ENCODE data around the gene C22orf39. TPM values are rescaled to one million over a fixed set of nuclear protein-coding genes. Genes with fewer than 3 reads are reported as not detected.

C22orf39 gene
- total RNA-seq, 1 experiment from 2014 or later, result 26.5 TPM

- TF ChIP-seq ARID4B (CRISPR knock-in tag; IDR thresholded peaks at IDR 0.05; ENCODE audit: borderline replicate concordance) (peak; percentile 93), USF1 (CRISPR knock-in tag; IDR thresholded peaks at IDR 0.05) (peak; percentile 77; the same call in 1 of the 2 replicates), AFF4 (CRISPR knock-in tag; IDR thresholded peaks at IDR 0.05; ENCODE audit: borderline replicate concordance) (no peak), TEAD1 (CRISPR knock-in tag; IDR thresholded peaks at IDR 0.05) (peak; percentile 82; the same call in 1 of the 2 replicates), RELA (CRISPR knock-in tag; IDR thresholded peaks at IDR 0.05; ENCODE audit: borderline replicate concordance) (peak; percentile 84; the same call in 1 of the 2 replicates), MYBL2 (CRISPR knock-in tag; IDR thresholded peaks at IDR 0.05) (peak; percentile 88), ZNF425 (CRISPR knock-in tag; conservative IDR thresholded peaks at IDR 0.05) (no peak), TP53 (CRISPR knock-in tag; IDR thresholded peaks at IDR 0.05) (no peak), KAT7 (CRISPR knock-in tag; IDR thresholded peaks at IDR 0.05; ENCODE audit: borderline replicate concordance) (peak; percentile 100), MAX (CRISPR knock-in tag; IDR thresholded peaks at IDR 0.05) (peak; percentile 97), FOXK1 (CRISPR knock-in tag; IDR thresholded peaks at IDR 0.05) (peak; percentile 91), JAZF1 (CRISPR knock-in tag; IDR thresholded peaks at IDR 0.05) (no peak), JUN (CRISPR knock-in tag; IDR thresholded peaks at IDR 0.05) (peak; percentile 85; the same call in 1 of the 2 replicates), FOXP1 (CRISPR knock-in tag; IDR thresholded peaks at IDR 0.05; ENCODE audit: borderline replicate concordance) (peak; percentile 89), SOX15 (CRISPR knock-in tag; IDR thresholded peaks at IDR 0.05) (no peak), ESRRA (CRISPR knock-in tag; IDR thresholded peaks at IDR 0.05; ENCODE audit: borderline replicate concordance) (peak; percentile 90), IRF1 (CRISPR knock-in tag; IDR thresholded peaks at IDR 0.05) (peak; percentile 84), ZNF263 (CRISPR knock-in tag; IDR thresholded peaks at IDR 0.05; ENCODE audit: low read depth) (peak; percentile 54; the same call in 1 of the 2 replicates), ATF1 (CRISPR knock-in tag; IDR thresholded peaks at IDR 0.05) (no peak), E2F1 (CRISPR knock-in tag; IDR thresholded peaks at IDR 0.05) (peak; percentile 72; the same call in 1 of the 2 replicates), FOXP4 (CRISPR knock-in tag; IDR thresholded peaks at IDR 0.05) (peak; percentile 74; the same call in 1 of the 2 replicates), GABPB1 (CRISPR knock-in tag; IDR thresholded peaks at IDR 0.05) (peak; percentile 93), CBFB (CRISPR knock-in tag; IDR thresholded peaks at IDR 0.05; ENCODE audit: low read depth) (no peak)
Observed at GRCh38 chr22:19432133-19432851, 15.2 kb downstream of the C22orf39 start, which contains the start of gene MRPL40 (continued).
